H9 (cell line): ENCODE measurements around the gene ACSL4. TPM values are rescaled to one million over a fixed set of nuclear protein-coding genes. Genes with fewer than 3 reads are reported as not detected.
"Not testable (repeated sequence)": the region's sequence is repeated elsewhere in the genome, so short reads cannot be mapped to it uniquely, and the experiment has no call there.

Source experiments
- DNase-seq: peaks from one replicate; pipeline ENCODE4 v3.0.0-alpha.2; 2017
- H2AFZ ChIP-seq: one replicate; pipeline ENCODE4 v1.6.1; 2013; ENCODE audit warnings: mild to moderate bottlenecking, low read length, control low read depth, moderate library complexity
- H2AK5ac ChIP-seq: 2 replicates; pipeline ENCODE4 v1.6.1; 2013; ENCODE audit warnings: low read length, control low read depth, mixed read lengths; ENCODE audit not compliant: insufficient read length
- H2BK120ac ChIP-seq: one replicate; pipeline ENCODE4 v1.6.1; 2013; ENCODE audit warnings: low read depth, mild to moderate bottlenecking, low read length, control low read depth, inconsistent platforms; ENCODE audit not compliant: poor library complexity, severe bottlenecking
- H2BK12ac ChIP-seq: 2 replicates; pipeline ENCODE4 v1.6.1; 2013; ENCODE audit warnings: low read length, control low read depth, mixed read lengths, low read depth; ENCODE audit not compliant: insufficient read length
- H2BK15ac ChIP-seq: 2 replicates; pipeline ENCODE4 v1.6.1; 2013; ENCODE audit warnings: low read depth, low read length, control low read depth
- H2BK20ac ChIP-seq: one replicate; pipeline ENCODE4 v1.6.1; 2013; ENCODE audit warnings: low read depth, mild to moderate bottlenecking, low read length, control low read depth, inconsistent platforms; ENCODE audit not compliant: poor library complexity, severe bottlenecking
- H2BK5ac ChIP-seq: 2 replicates; pipeline ENCODE4 v1.6.1; 2013; ENCODE audit warnings: low read length, control low read depth, mixed read lengths; ENCODE audit not compliant: insufficient read length
- H3K14ac ChIP-seq: 2 replicates; pipeline ENCODE4 v1.6.1; 2013; ENCODE audit warnings: low read length, control low read depth; ENCODE audit not compliant: insufficient read depth
- H3K18ac ChIP-seq: 2 replicates; pipeline ENCODE4 v1.6.1; 2013; ENCODE audit warnings: low read depth, mild to moderate bottlenecking, mixed read lengths, low read length, control low read depth; ENCODE audit not compliant: insufficient read length
- H3K23ac ChIP-seq: 2 replicates; pipeline ENCODE4 v1.6.1; 2013; ENCODE audit warnings: low read length, control low read depth, mixed read lengths, low read depth; ENCODE audit not compliant: insufficient read length
- H3K23me2 ChIP-seq: 2 replicates; pipeline ENCODE4 v1.6.1; 2013; ENCODE audit warnings: low read depth, mild to moderate bottlenecking, mixed read lengths, low read length, control low read depth; ENCODE audit not compliant: insufficient read length, poor library complexity, severe bottlenecking
- H3K27ac ChIP-seq: 2 replicates; pipeline ENCODE4 v1.5.1; 2013; ENCODE audit warnings: low read length, control low read depth, mixed read lengths, low read depth; ENCODE audit not compliant: insufficient read length
- H3K27me3 ChIP-seq: 2 replicates; pipeline ENCODE4 v1.6.1; 2013; ENCODE audit warnings: low read length, control low read depth, inconsistent platforms; ENCODE audit not compliant: insufficient read depth
- H3K4ac ChIP-seq: 2 replicates; pipeline ENCODE4 v1.6.1; 2013; ENCODE audit warnings: low read depth, mild to moderate bottlenecking, control low read depth, inconsistent platforms, low read length, moderate library complexity
- H3K4me1 ChIP-seq: 2 replicates; pipeline ENCODE4 v1.6.1; 2013; ENCODE audit warnings: low read length, control low read depth, inconsistent platforms; ENCODE audit not compliant: insufficient read depth
- H3K4me2 ChIP-seq: 2 replicates; pipeline ENCODE4 v1.6.1; 2013; ENCODE audit warnings: low read length, control low read depth, mixed read lengths; ENCODE audit not compliant: insufficient read length, insufficient read depth
- H3K56ac ChIP-seq: 2 replicates; pipeline ENCODE4 v1.6.1; 2013; ENCODE audit warnings: low read depth, mild to moderate bottlenecking, mixed read lengths, low read length, control low read depth; ENCODE audit not compliant: insufficient read length
- H3K79me1 ChIP-seq: 2 replicates; pipeline ENCODE4 v1.6.1; 2013; ENCODE audit warnings: low read depth, mild to moderate bottlenecking, moderate library complexity, low read length, control low read depth, inconsistent platforms; ENCODE audit not compliant: insufficient read depth, poor library complexity, severe bottlenecking
- H3K79me2 ChIP-seq: 2 replicates; pipeline ENCODE4 v1.6.1; 2013; ENCODE audit warnings: low read length, control low read depth, inconsistent platforms; ENCODE audit not compliant: insufficient read depth
- H3K9ac ChIP-seq: 2 replicates; pipeline ENCODE4 v1.6.1; 2013; ENCODE audit warnings: low read length, control low read depth, mixed read lengths; ENCODE audit not compliant: insufficient read length; ENCODE audit errors: extremely low read depth
- H3K9me3 ChIP-seq: one replicate; pipeline ENCODE4 v1.6.1; 2013; ENCODE audit warnings: low read depth, low read length, inconsistent platforms; ENCODE audit not compliant: control insufficient read depth
- H3T11ph ChIP-seq: one replicate; pipeline ENCODE4 v1.6.1; 2013; ENCODE audit warnings: mild to moderate bottlenecking, low read length, control low read depth, inconsistent platforms
- H4K20me1 ChIP-seq: one replicate; pipeline ENCODE4 v1.6.1; 2013; ENCODE audit not compliant: control insufficient read depth, insufficient read length, insufficient read depth
- H4K5ac ChIP-seq: 2 replicates; pipeline ENCODE4 v1.6.1; 2013; ENCODE audit warnings: low read depth, mild to moderate bottlenecking, mixed read lengths, low read length, control low read depth; ENCODE audit not compliant: insufficient read length
- H4K8ac ChIP-seq: replicated peaks from 2 replicates; pipeline ENCODE4 v1.6.1; 2013; ENCODE audit warnings: low read length, control low read depth, mixed read lengths, low read depth; ENCODE audit not compliant: insufficient read length
- H4K91ac ChIP-seq: 2 replicates; pipeline ENCODE4 v1.6.1; 2013; ENCODE audit warnings: low read depth, mild to moderate bottlenecking, moderate library complexity, mixed read lengths, low read length, control low read depth; ENCODE audit not compliant: insufficient read length
- H3K27ac Mint-ChIP-seq, 3 experiments: 2 replicates in 2 of 3; 3 replicates in 1 of 3; pipeline ENCODE4 v1.8.0; 2020 to 2021; ENCODE audit warnings: mixed read lengths in 3 of 3, mild to moderate bottlenecking in 1 of 3, moderate library complexity in 1 of 3
- H3K27me3 Mint-ChIP-seq: 2 replicates; pipeline ENCODE4 v1.8.0; 2021; ENCODE audit warnings: low read depth, mild to moderate bottlenecking, moderate library complexity, mixed read lengths
- H3K36me3 Mint-ChIP-seq, 3 experiments: 2 replicates in 2 of 3; 3 replicates in 1 of 3; pipeline ENCODE4 v1.8.0; 2020 to 2021; ENCODE audit warnings: low read depth in 3 of 3, mixed read lengths in 3 of 3; ENCODE audit not compliant: insufficient read depth in 1 of 3
- H3K4me1 Mint-ChIP-seq, 2 experiments: 2 replicates each; pipeline ENCODE4 v1.8.0; 2020; ENCODE audit warnings: mixed read lengths in 2 of 2
- H3K4me3 Mint-ChIP-seq, 2 experiments: 2 replicates in 1 of 2; 3 replicates in 1 of 2; pipeline ENCODE4 v1.8.0; 2020 to 2021; ENCODE audit warnings: mild to moderate bottlenecking in 2 of 2, mixed read lengths in 2 of 2, moderate library complexity in 1 of 2
- H3K9me3 Mint-ChIP-seq, 2 experiments: 2 replicates in 1 of 2; 3 replicates in 1 of 2; pipeline ENCODE4 v1.8.0; 2020; ENCODE audit warnings: mild to moderate bottlenecking in 2 of 2, mixed read lengths in 2 of 2, moderate library complexity in 1 of 2
- WGBS: extraction: QIAGEN DNeasy Blood & Tissue Kit; methylation state at CpG from one replicate; pipeline ENCODE4 v1.1.7; 2013; ENCODE audit warnings: missing lambda C conversion rate, low lambda C conversion rate, mixed read lengths; ENCODE audit not compliant: insufficient read length; ENCODE audit errors: extremely low coverage; 5-methylcytosine and 5-hydroxymethylcytosine counted together
- total RNA-seq: library from RNA; stranded (reverse); gene quantifications from 2 replicates; pipeline ENCODE4 v1.2.1, GENCODE V29; 2021
- TF ChIP-seq, protein P1 (sequence below): fragments of 200-600 bp; sonication (generic); conservative IDR thresholded peaks from 3 replicates; pipeline ENCODE4 v1.8.0; 2021; ENCODE audit warnings: antibody characterized with exemption, mild to moderate bottlenecking

The ACSL4 gene
- total RNA-seq, 1 experiment from 2014 or later, result 41.6 TPM

DNA sequence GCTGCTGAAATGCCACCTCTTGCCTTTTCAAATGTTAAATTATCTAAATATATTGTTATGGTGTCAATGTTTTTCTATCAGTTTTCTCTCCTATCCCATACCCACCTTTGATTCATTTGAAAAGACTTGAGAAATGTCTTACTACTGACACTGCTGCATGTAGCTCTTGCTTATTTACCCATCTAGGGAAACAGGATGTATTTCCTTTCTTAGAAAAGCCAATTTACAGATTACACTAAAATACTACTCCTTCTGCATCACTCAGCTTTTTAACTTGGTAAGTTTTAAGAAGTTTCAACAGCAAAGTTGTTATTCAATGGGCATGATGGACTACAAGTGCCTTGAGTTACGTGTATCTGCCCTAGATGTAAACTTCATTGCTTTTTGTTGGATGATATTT, 94.9 kb downstream of the ACSL4 start:
- H3K79me2 ChIP-seq, result no peaks in the 10 kb centered on the region
- H3K9ac ChIP-seq, result no peak overlapping the region
- Mint-ChIP-seq H3K27me3 (no peaks in the 10 kb centered on the region), H3K36me3 (peaks cover 0 to 6% (median 4%) of the 10 kb centered on the region in 3 experiments; a peak in 3 of 7 replicates), H3K4me1 (no peaks in the 10 kb centered on the region), H3K27ac (no peak overlapping the region), H3K9me3 (no peaks in the 10 kb centered on the region; a peak in 1 of 5 replicates), H3K4me3 (no peak overlapping the region)
- no peaks in the 10 kb centered on the region for H3K9me3 ChIP-seq
- H3K18ac ChIP-seq, result no peak overlapping the region
- no peak overlapping the region for H4K5ac ChIP-seq
- H4K8ac ChIP-seq, result no peak overlapping the region
- H2BK120ac ChIP-seq, result no peak overlapping the region
- no peak overlapping the region for H2AK5ac ChIP-seq
- H3K23ac ChIP-seq, result no peak overlapping the region
- DNase-seq, result no peak
- H2BK5ac ChIP-seq, result no peak overlapping the region
- no peak overlapping the region for H2BK15ac ChIP-seq
- H3K23me2 ChIP-seq, result no peaks in the 10 kb centered on the region
- TF ChIP-seq, protein P1, sequence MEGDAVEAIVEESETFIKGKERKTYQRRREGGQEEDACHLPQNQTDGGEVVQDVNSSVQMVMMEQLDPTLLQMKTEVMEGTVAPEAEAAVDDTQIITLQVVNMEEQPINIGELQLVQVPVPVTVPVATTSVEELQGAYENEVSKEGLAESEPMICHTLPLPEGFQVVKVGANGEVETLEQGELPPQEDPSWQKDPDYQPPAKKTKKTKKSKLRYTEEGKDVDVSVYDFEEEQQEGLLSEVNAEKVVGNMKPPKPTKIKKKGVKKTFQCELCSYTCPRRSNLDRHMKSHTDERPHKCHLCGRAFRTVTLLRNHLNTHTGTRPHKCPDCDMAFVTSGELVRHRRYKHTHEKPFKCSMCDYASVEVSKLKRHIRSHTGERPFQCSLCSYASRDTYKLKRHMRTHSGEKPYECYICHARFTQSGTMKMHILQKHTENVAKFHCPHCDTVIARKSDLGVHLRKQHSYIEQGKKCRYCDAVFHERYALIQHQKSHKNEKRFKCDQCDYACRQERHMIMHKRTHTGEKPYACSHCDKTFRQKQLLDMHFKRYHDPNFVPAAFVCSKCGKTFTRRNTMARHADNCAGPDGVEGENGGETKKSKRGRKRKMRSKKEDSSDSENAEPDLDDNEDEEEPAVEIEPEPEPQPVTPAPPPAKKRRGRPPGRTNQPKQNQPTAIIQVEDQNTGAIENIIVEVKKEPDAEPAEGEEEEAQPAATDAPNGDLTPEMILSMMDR, result no peak
- no peaks in the 10 kb centered on the region for H3K27me3 ChIP-seq
- H3K56ac ChIP-seq, result no peak overlapping the region
- H4K91ac ChIP-seq, result no peak overlapping the region
- no peak overlapping the region for H3K14ac ChIP-seq
- no peak overlapping the region for H3K4me2 ChIP-seq
- no peak overlapping the region for H2BK12ac ChIP-seq
- no peak overlapping the region for H2AFZ ChIP-seq
- H2BK20ac ChIP-seq, result no peak overlapping the region
- no CpG with 5 or more reads among the region's 1 CpG for WGBS
- H3K27ac ChIP-seq, result no peak overlapping the region
- H3K4ac ChIP-seq, result no peak overlapping the region
- H3K79me1 ChIP-seq, result no peaks in the 10 kb centered on the region
- no peaks in the 10 kb centered on the region for H4K20me1 ChIP-seq
- no peaks in the 10 kb centered on the region for H3K4me1 ChIP-seq
- no peak overlapping the region for H3T11ph ChIP-seq

DNA sequence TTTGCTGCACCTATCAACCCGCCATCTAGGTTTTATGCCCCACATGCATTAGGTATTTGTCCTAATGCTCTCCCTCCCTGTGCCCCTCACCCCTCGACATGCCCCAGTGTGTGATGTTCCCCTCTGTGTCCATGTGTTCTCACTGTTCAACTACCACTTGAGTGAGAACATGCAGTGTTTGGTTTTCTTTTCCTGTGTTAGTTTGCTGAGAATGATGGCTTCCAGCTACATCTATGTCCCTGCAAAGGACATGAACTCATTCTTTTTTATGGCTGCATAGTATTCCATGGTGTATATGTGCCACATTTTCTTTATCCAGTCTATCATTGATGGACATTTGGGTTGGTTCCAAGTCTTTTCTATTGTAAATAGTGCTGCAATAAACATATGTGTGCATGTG, 95.6 kb downstream of the ACSL4 start:
- not testable (repeated sequence) for H3K27me3 Mint-ChIP-seq, H3K79me2 ChIP-seq, H3K9ac ChIP-seq, H3K56ac ChIP-seq, H3K9me3 ChIP-seq, H2BK5ac ChIP-seq, H3K14ac ChIP-seq, H3K27ac ChIP-seq, H2AK5ac ChIP-seq, H3K27ac Mint-ChIP-seq, H2AFZ ChIP-seq, H2BK20ac ChIP-seq, H4K8ac ChIP-seq, H3K27me3 ChIP-seq, H3T11ph ChIP-seq, H3K4ac ChIP-seq, H3K4me2 ChIP-seq, H4K91ac ChIP-seq, H3K9me3 Mint-ChIP-seq, H2BK120ac ChIP-seq, H3K18ac ChIP-seq, H2BK12ac ChIP-seq, H3K4me3 Mint-ChIP-seq, H3K79me1 ChIP-seq, H2BK15ac ChIP-seq, H4K5ac ChIP-seq, H3K23ac ChIP-seq, H3K4me1 Mint-ChIP-seq, H3K4me1 ChIP-seq, H4K20me1 ChIP-seq, DNase-seq, H3K23me2 ChIP-seq, H3K36me3 Mint-ChIP-seq
- WGBS, result no CpG with 5 or more reads among the region's 2 CpGs
